MM.1S (cell line): ENCODE results near the gene KRTAP20-1.

ENCODE experiments used
- EZH2 ChIP-seq: fragments of 300-600 bp; sonication (generic); optimal IDR thresholded peaks from 2 replicates; pipeline ENCODE3; 2017; ENCODE audit warnings: low read depth, mild to moderate bottlenecking, antibody characterized with exemption, low read length, mixed read lengths
- EZH2phosphoT487 ChIP-seq: fragments of 300-600 bp; sonication (generic); IDR thresholded peaks from 2 replicates; pipeline ENCODE4 v1.6.1; 2018; ENCODE audit warnings: antibody characterized with exemption, low read length
- TF ChIP-seq, protein P1 (sequence below): fragments of 300-600 bp; sonication (generic); IDR thresholded peaks from 2 replicates; pipeline ENCODE4 v1.5.1; 2016; ENCODE audit warnings: antibody characterized with exemption, low read length, mixed read lengths

GRCh38 chr21:30623362-30623761 lies 7.1 kb downstream of the KRTAP20-1 start:
- TF ChIP-seq, protein P1, sequence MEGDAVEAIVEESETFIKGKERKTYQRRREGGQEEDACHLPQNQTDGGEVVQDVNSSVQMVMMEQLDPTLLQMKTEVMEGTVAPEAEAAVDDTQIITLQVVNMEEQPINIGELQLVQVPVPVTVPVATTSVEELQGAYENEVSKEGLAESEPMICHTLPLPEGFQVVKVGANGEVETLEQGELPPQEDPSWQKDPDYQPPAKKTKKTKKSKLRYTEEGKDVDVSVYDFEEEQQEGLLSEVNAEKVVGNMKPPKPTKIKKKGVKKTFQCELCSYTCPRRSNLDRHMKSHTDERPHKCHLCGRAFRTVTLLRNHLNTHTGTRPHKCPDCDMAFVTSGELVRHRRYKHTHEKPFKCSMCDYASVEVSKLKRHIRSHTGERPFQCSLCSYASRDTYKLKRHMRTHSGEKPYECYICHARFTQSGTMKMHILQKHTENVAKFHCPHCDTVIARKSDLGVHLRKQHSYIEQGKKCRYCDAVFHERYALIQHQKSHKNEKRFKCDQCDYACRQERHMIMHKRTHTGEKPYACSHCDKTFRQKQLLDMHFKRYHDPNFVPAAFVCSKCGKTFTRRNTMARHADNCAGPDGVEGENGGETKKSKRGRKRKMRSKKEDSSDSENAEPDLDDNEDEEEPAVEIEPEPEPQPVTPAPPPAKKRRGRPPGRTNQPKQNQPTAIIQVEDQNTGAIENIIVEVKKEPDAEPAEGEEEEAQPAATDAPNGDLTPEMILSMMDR = no peak
- TF ChIP-seq EZH2phosphoT487 = no peak
- no peak for TF ChIP-seq EZH2
